Measurements from ENCODE around the gene MLIP.

DNA sequence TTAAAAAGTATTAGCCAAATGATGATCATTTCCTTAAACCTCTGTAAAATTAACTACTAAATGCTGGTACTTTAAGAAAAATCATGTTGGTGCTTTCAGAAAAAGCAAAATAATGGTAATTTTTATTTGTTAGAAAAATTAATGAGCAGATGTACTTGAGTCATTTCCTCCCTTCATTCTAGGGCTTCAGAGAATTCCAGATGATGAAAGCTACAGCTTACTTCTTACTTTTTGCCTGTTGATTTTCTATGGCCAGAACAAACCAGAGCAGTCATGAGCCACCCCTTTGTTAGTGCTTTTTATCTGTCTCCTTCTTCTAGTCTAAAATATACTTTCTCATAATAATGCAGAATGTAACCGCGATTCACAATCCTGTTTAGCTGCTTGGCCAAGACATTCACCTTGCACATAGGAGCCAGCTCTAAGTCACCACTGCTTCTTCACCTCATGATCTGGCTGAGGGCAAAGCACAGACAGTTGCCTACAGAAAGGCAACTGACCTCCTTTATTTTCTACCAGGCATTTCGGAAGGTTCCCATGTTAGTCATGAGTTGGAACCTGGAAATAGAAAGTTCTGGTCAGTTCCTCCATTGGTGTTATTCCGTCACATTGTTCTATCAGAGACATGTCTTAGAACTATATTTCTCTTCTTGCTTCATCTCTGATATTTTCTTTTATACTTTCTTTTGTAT is 153.5 kb downstream of the MLIP start:
- TF ChIP-seq POLR2A (IDR thresholded peaks at IDR 0.05) (no peak), CTCF (IDR thresholded peaks at IDR 0.05) (no peak)
